ENCODE results near the gene ZNF443. TPM values are rescaled to one million over a fixed set of nuclear protein-coding genes. Genes with fewer than 3 reads are reported as not detected.
"Not testable (repeated sequence)": the region's sequence is repeated elsewhere in the genome, so short reads cannot be mapped to it uniquely, and the experiment has no call there.

ZNF443 gene
- total RNA-seq (2014; rRNA removed): 3.4 and 3.7 TPM in 2 replicates
- Bru-seq, nascent RNA: percentile 87 among the genes with signal in this experiment
- percentile 90 among the genes with signal in this experiment for BruChase-seq, experiment 1, labeled RNA remaining after a 6-hour chase
- BruChase-seq, experiment 2, labeled RNA remaining after a 2-hour chase: percentile 97 among the genes with signal in this experiment
- long read RNA-seq, transcript ZNF443-201 (4 exons, 2,663 nt): major isoform, 12 of 20 reads
- long read RNA-seq, partial matches to known transcripts: 1 of 20 reads
- long read RNA-seq, other reads (novel, unspliced or antisense): 7 of 20 reads

GRCh38 chr19:12440541-12441316, at the start of gene ZNF443:
Gene ZNF443, minus strand, starts transcription at chr19:12441021. Its CDS starts 107 bp downstream, at chr19:12440914.
- intact Hi-C loops (cut with micrococcal nuclease): loop anchor here (2.0 to 5.0 kb wide), 3 partner anchors 38 to 146 kb away; partner anchors contain the start of genes ZNF44, ZNF709 and ZNF799
- H3F3A ChIP-seq (ENCODE audit: low read length, unreplicated experiment): no peaks in the 10 kb centered on the region
- TF ChIP-seq, protein P1, sequence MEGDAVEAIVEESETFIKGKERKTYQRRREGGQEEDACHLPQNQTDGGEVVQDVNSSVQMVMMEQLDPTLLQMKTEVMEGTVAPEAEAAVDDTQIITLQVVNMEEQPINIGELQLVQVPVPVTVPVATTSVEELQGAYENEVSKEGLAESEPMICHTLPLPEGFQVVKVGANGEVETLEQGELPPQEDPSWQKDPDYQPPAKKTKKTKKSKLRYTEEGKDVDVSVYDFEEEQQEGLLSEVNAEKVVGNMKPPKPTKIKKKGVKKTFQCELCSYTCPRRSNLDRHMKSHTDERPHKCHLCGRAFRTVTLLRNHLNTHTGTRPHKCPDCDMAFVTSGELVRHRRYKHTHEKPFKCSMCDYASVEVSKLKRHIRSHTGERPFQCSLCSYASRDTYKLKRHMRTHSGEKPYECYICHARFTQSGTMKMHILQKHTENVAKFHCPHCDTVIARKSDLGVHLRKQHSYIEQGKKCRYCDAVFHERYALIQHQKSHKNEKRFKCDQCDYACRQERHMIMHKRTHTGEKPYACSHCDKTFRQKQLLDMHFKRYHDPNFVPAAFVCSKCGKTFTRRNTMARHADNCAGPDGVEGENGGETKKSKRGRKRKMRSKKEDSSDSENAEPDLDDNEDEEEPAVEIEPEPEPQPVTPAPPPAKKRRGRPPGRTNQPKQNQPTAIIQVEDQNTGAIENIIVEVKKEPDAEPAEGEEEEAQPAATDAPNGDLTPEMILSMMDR (conservative IDR thresholded peaks at IDR 0.05; ENCODE audit: low read depth, low read length): no peak
- TF ChIP-seq EZH2 (IDR thresholded peaks at IDR 0.05; ENCODE audit: low read length, unreplicated experiment): no peak
- TF ChIP-seq EZH2phosphoT487 (IDR thresholded peaks at IDR 0.05; ENCODE audit: borderline replicate concordance, low read length): no peak
- peak; percentile 100 for DNase-seq
- H4K20me1 ChIP-seq (ENCODE audit: low read length): no peaks in the 10 kb centered on the region
- peak within 1 kb of the TSS; percentile 96 for H3K4me2 ChIP-seq (ENCODE audit: low read length)
- H3K4me1 ChIP-seq (ENCODE audit: insufficient read depth, low read length): no peaks in the 10 kb centered on the region
- H2AFZ ChIP-seq (ENCODE audit: low read length): peak within 1 kb of the TSS; percentile 61
- H3K27me3 ChIP-seq (ENCODE audit: low read length): no peaks in the 10 kb centered on the region
- peaks cover 35% of the 10 kb centered on the region for H3K79me2 ChIP-seq (ENCODE audit: low read length)
- peaks cover 22% of the 10 kb centered on the region; the same call in 1 of the 2 replicates for H3K9me3 ChIP-seq (ENCODE audit: low read length)
- peak within 1 kb of the TSS; percentile 52 for H3K27ac ChIP-seq (ENCODE audit: low read length)
- CTCF ChIA-PET: no interaction called here
- no peaks in the 10 kb centered on the region for H3K9me2 ChIP-seq (replicated peaks; ENCODE audit: low read length)
- peak within 1 kb of the TSS; percentile 72 for H3K4me3 ChIP-seq (ENCODE audit: low read length)
- POLR2A ChIA-PET (ENCODE audit: unreplicated experiment): no interaction called here
- no TSS peak for BruUV-seq (replicated peaks)
- H3K36me3 ChIP-seq (ENCODE audit: low read depth, low read length): peaks cover 21% of the 10 kb centered on the region
- peak; percentile 95 for ATAC-seq
- peak within 1 kb of the TSS; percentile 65 for H3K9ac ChIP-seq (ENCODE audit: low read length)

GRCh38 chr19:12486265-12486783, 45.5 kb upstream of the ZNF443 start:
- H3F3A ChIP-seq (ENCODE audit: low read length, unreplicated experiment); H2AFZ ChIP-seq (ENCODE audit: low read length); H4K20me1 ChIP-seq (ENCODE audit: low read length); H3K4me1 ChIP-seq (ENCODE audit: insufficient read depth, low read length); intact Hi-C loops (cut with micrococcal nuclease); H3K9ac ChIP-seq (ENCODE audit: low read length); H3K9me3 ChIP-seq (ENCODE audit: low read length); H3K9me2 ChIP-seq (replicated peaks; ENCODE audit: low read length); H3K27ac ChIP-seq (ENCODE audit: low read length); DNase-seq; H3K4me3 ChIP-seq (ENCODE audit: low read length); H3K27me3 ChIP-seq (ENCODE audit: low read length); BruUV-seq (replicated peaks); H3K79me2 ChIP-seq (ENCODE audit: low read length); H3K36me3 ChIP-seq (ENCODE audit: low read depth, low read length); ATAC-seq; H3K4me2 ChIP-seq (ENCODE audit: low read length); CTCF ChIA-PET: not testable (repeated sequence)
- POLR2A ChIA-PET (ENCODE audit: unreplicated experiment): interaction anchor here (0.6 kb wide), 1 partner anchor 1397 kb away, joined by 12 read pairs; no protein-coding TSS in a partner anchor

DNA sequence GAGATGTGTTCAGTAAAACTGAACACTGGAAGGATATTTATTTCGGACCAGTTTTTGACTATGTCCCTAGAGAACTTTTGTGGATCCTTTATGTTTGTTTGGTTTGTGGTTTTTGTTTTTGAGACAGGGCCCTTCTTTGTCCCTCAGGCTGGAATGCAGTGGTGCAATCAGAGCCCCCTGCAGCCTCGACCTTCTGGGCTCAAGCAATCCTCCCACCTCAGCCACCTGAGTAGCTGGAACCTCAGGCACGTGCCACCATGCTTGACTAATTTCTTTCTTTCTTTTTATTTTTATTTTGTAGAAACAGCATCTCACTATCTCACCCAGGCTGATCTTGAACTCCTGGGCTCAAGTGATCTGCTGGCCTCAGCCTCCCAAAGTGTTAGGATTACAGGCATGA, 44.8 kb upstream of the ZNF443 start:
- Histone ChIP-seq H3K27ac (ENCODE audit: low read length) (no peak overlapping the region), H3F3A (ENCODE audit: low read length, unreplicated experiment) (no peaks in the 10 kb centered on the region), H3K27me3 (ENCODE audit: low read length) (no peaks in the 10 kb centered on the region), H3K4me2 (ENCODE audit: low read length) (peak overlapping the region; percentile 78), H3K79me2 (ENCODE audit: low read length) (no peaks in the 10 kb centered on the region), H4K20me1 (ENCODE audit: low read length) (no peaks in the 10 kb centered on the region), H3K9me3 (ENCODE audit: low read length) (no peaks in the 10 kb centered on the region), H2AFZ (ENCODE audit: low read length) (peak overlapping the region; percentile 99), H3K9ac (ENCODE audit: low read length) (no peak overlapping the region), H3K9me2 (replicated peaks; ENCODE audit: low read length) (no peaks in the 10 kb centered on the region), H3K4me1 (ENCODE audit: insufficient read depth, low read length) (0 out of 2 replicates have a peak, but pooled peaks cover 6% of the 10 kb centered on the region), H3K4me3 (ENCODE audit: low read length) (peak overlapping the region; percentile 93; the same call in 1 of the 2 replicates), H3K36me3 (ENCODE audit: low read depth, low read length) (no peaks in the 10 kb centered on the region)
- DNase-seq (no peak), ATAC-seq (no peak)
- TF ChIP-seq, protein P1 (conservative IDR thresholded peaks at IDR 0.05; ENCODE audit: low read depth, low read length): no peak
- TF ChIP-seq EZH2phosphoT487 (IDR thresholded peaks at IDR 0.05; ENCODE audit: borderline replicate concordance, low read length) (no peak), EZH2 (IDR thresholded peaks at IDR 0.05; ENCODE audit: low read length, unreplicated experiment) (no peak)
- BruUV-seq (replicated peaks): no TSS peak
- CTCF ChIA-PET: no interaction called here
- POLR2A ChIA-PET (ENCODE audit: unreplicated experiment): no interaction called here
- intact Hi-C loops (cut with micrococcal nuclease): loop anchor here (2.0 kb wide), 1 partner anchor 45 kb away; the partner anchor contains the start of gene ZNF443
